ENCODE results near the gene ARHGAP31. TPM values are rescaled to one million over a fixed set of nuclear protein-coding genes. Genes with fewer than 3 reads are reported as not detected.

ARHGAP31 gene
- total RNA-seq, 4 donors from 2014 or later = 40.5 to 46.5 (median 44.4) TPM

GRCh38 chr3:119417771-119418512 lies 123.8 kb downstream of the ARHGAP31 start:
- H3K27me3 ChIP-seq = no peaks in the 10 kb centered on the region
- no peak for TF ChIP-seq CTCF (IDR thresholded peaks at IDR 0.05)
- no peak for TF ChIP-seq POLR2A (IDR thresholded peaks at IDR 0.05)
- TF ChIP-seq EP300 (IDR thresholded peaks at IDR 0.05) = no peak
- 91 to 94% methylated on average over 8 of the region's 8 CpGs for WGBS, 2 donors
- H3K4me1 ChIP-seq = no peaks in the 10 kb centered on the region
- peaks cover 0 to 62% (median 9%) of the 10 kb centered on the region in 3 donors for H3K36me3 ChIP-seq
- no peaks in the 10 kb centered on the region for H3K9me3 ChIP-seq
- H3K27ac ChIP-seq = no peak overlapping the region
- DNase-seq (ENCODE audit: low spot score in 2 of 2) = no peak
- H3K4me3 ChIP-seq = no peak overlapping the region

DNA sequence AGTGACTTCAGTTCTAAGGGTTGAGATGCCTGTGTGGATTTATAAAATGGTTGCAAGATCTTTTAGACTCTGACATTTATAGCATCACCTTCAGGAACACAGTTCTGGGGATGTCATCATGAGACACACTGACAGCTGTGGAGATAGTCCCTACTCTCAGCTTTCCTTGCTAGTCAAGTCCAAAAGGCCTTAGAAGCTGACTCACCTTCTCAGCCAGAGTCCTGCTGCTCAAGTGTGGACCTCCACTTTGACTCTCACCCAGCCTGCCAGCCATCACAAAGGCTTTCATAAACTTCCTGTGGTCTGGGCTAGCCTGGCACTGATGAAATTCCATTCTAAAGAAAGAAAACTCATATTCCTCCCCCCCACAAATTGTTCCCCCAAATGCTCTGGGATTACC lies 124.5 kb downstream of the ARHGAP31 start:
- H3K36me3 ChIP-seq = peaks cover 0 to 55% (median 9%) of the 10 kb centered on the region in 3 donors
- H3K27ac ChIP-seq = no peak overlapping the region
- DNase-seq (ENCODE audit: low spot score in 2 of 2) = no peak
- no peaks in the 10 kb centered on the region for H3K27me3 ChIP-seq
- no peaks in the 10 kb centered on the region for H3K4me1 ChIP-seq
- no peaks in the 10 kb centered on the region for H3K9me3 ChIP-seq
- no peak overlapping the region for H3K4me3 ChIP-seq
- TF ChIP-seq POLR2A (IDR thresholded peaks at IDR 0.05) = no peak
- TF ChIP-seq EP300 (IDR thresholded peaks at IDR 0.05) = no peak
- no peak for TF ChIP-seq CTCF (IDR thresholded peaks at IDR 0.05)

GRCh38 chr3:119420196-119420595 lies 126.0 kb downstream of the ARHGAP31 start:
- DNase-seq (ENCODE audit: low spot score in 2 of 2) = no peak
- Histone ChIP-seq H3K27ac (no peak overlapping the region), H3K27me3 (no peaks in the 10 kb centered on the region), H3K9me3 (peaks cover 0 to 5% (median 0%) of the 10 kb centered on the region in 4 donors), H3K4me3 (no peak overlapping the region), H3K36me3 (peaks cover 0 to 39% (median 0%) of the 10 kb centered on the region in 3 donors), H3K4me1 (no peaks in the 10 kb centered on the region)
- no peak for TF ChIP-seq EP300 (IDR thresholded peaks at IDR 0.05)
- TF ChIP-seq CTCF (IDR thresholded peaks at IDR 0.05) = no peak
- TF ChIP-seq POLR2A (IDR thresholded peaks at IDR 0.05) = no peak
- WGBS, 2 donors = 34 to 51% methylated on average over 2 of the region's 2 CpGs

GRCh38 chr3:119427669-119428068 lies 133.5 kb downstream of the ARHGAP31 start:
- TF ChIP-seq CTCF (IDR thresholded peaks at IDR 0.05) = no peak
- TF ChIP-seq EP300 (IDR thresholded peaks at IDR 0.05) = no peak
- no peak for TF ChIP-seq POLR2A (IDR thresholded peaks at IDR 0.05)
- H3K4me3 ChIP-seq = no peak overlapping the region
- H3K9me3 ChIP-seq = peaks cover 0 to 61% (median 22%) of the 10 kb centered on the region in 4 donors
- H3K27me3 ChIP-seq = no peaks in the 10 kb centered on the region
- 94 to 98% methylated on average over 1 of the region's 1 CpG for WGBS, 2 donors
- DNase-seq (ENCODE audit: low spot score in 2 of 2) = no peak
- peaks cover 0 to 56% (median 17%) of the 10 kb centered on the region in 3 donors for H3K36me3 ChIP-seq
- no peaks in the 10 kb centered on the region for H3K4me1 ChIP-seq
- no peak overlapping the region for H3K27ac ChIP-seq

DNA sequence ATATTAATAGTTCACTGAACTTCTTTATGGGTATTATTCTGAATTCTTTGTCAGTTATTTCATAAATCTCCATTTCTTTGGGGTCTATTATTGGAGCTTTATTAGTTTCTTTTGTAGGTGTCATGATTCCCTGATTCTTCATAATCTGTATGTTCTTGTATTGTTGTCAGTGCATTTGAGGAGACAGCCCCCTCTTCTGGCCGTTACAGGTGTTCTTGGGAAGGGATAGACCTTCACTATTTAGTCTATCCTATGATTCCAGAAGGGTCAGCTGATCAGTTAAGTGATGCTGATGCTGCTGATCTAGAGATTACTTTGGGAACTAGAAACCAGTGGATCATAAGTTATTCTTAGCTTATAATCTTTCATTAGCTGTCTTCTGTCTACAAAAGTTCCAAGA lies 134.4 kb downstream of the ARHGAP31 start:
- Histone ChIP-seq H3K4me1 (no peaks in the 10 kb centered on the region), H3K9me3 (peaks cover 0 to 61% (median 22%) of the 10 kb centered on the region in 4 donors), H3K27ac (no peak overlapping the region), H3K27me3 (no peaks in the 10 kb centered on the region), H3K4me3 (no peak overlapping the region), H3K36me3 (peaks cover 0 to 65% (median 17%) of the 10 kb centered on the region in 3 donors)
- 92 to 95% methylated on average over 1 of the region's 1 CpG for WGBS, 2 donors
- TF ChIP-seq EP300 (IDR thresholded peaks at IDR 0.05) = no peak
- TF ChIP-seq CTCF (IDR thresholded peaks at IDR 0.05) = no peak
- TF ChIP-seq POLR2A (IDR thresholded peaks at IDR 0.05) = no peak
- no peak for DNase-seq (ENCODE audit: low spot score in 2 of 2)

All from tibial nerve (tissue), 4 donors.